ENCODE results near the gene NATD1. TPM values are rescaled to one million over a fixed set of nuclear protein-coding genes. Genes with fewer than 3 reads are reported as not detected.

NATD1 gene
- total and polyA plus RNA-seq, 2 experiments from 2014 or later = 2.1 to 8.1 TPM

DNA sequence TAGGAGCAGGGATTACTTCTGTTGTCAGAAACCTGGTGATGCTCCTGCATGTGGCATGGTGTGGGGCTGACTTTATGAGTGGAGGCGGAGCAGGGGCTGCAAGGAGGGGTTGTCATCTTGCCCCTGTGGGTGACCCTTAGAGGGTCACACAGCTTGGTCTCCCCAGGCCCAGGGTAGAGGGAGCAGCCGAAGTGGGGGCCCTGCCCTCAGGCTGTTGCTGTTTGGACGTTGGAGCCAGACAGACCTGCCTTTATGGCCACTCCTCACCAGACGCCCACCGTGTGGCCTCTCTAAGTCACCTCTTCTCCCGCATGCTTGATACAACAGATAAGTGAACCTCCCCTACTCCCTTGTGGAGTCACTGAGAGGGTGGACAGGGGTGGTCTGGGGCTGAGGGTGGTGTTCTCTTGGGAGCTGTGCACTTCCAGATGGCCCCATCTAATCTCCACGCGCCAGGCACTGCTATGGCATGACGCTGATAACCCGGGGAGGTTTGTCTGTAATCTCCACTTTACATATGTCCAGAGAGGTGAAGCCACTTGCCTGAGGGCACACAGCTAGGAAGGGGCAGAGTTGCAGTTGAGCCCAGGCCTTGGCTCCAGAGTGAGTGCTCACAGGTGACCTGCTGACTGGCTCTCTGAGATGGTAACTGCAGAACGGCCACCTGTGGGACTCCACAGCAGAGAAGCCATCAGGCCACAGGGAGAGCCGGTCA, 41.3 kb upstream of the NATD1 start:
- TF ChIP-seq JUNB (IDR thresholded peaks at IDR 0.05; ENCODE audit: unreplicated experiment) (no peak), CREB1 (CRISPR knock-in tag; IDR thresholded peaks at IDR 0.05; ENCODE audit: low read depth) (no peak), STAT1 (IDR thresholded peaks at IDR 0.05; ENCODE audit: unreplicated experiment) (no peak), POLR2AphosphoS5 (IDR thresholded peaks at IDR 0.05; ENCODE audit: low read depth) (no peak), NANOG (IDR thresholded peaks at IDR 0.05; ENCODE audit: borderline replicate concordance) (no peak), EZH2phosphoT487 (IDR thresholded peaks at IDR 0.05; ENCODE audit: unreplicated experiment) (no peak), ZNF114 (CRISPR knock-in tag; IDR thresholded peaks at IDR 0.05) (no peak), ZNF331 (CRISPR knock-in tag; IDR thresholded peaks at IDR 0.05; ENCODE audit: low read depth) (no peak), EZH2 (IDR thresholded peaks at IDR 0.05; ENCODE audit: low read depth, unreplicated experiment) (no peak)
- TF ChIP-seq, protein P1, sequence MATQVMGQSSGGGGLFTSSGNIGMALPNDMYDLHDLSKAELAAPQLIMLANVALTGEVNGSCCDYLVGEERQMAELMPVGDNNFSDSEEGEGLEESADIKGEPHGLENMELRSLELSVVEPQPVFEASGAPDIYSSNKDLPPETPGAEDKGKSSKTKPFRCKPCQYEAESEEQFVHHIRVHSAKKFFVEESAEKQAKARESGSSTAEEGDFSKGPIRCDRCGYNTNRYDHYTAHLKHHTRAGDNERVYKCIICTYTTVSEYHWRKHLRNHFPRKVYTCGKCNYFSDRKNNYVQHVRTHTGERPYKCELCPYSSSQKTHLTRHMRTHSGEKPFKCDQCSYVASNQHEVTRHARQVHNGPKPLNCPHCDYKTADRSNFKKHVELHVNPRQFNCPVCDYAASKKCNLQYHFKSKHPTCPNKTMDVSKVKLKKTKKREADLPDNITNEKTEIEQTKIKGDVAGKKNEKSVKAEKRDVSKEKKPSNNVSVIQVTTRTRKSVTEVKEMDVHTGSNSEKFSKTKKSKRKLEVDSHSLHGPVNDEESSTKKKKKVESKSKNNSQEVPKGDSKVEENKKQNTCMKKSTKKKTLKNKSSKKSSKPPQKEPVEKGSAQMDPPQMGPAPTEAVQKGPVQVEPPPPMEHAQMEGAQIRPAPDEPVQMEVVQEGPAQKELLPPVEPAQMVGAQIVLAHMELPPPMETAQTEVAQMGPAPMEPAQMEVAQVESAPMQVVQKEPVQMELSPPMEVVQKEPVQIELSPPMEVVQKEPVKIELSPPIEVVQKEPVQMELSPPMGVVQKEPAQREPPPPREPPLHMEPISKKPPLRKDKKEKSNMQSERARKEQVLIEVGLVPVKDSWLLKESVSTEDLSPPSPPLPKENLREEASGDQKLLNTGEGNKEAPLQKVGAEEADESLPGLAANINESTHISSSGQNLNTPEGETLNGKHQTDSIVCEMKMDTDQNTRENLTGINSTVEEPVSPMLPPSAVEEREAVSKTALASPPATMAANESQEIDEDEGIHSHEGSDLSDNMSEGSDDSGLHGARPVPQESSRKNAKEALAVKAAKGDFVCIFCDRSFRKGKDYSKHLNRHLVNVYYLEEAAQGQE (IDR thresholded peaks at IDR 0.05; ENCODE audit: unreplicated experiment) = no peak
- TF ChIP-seq, protein P2, sequence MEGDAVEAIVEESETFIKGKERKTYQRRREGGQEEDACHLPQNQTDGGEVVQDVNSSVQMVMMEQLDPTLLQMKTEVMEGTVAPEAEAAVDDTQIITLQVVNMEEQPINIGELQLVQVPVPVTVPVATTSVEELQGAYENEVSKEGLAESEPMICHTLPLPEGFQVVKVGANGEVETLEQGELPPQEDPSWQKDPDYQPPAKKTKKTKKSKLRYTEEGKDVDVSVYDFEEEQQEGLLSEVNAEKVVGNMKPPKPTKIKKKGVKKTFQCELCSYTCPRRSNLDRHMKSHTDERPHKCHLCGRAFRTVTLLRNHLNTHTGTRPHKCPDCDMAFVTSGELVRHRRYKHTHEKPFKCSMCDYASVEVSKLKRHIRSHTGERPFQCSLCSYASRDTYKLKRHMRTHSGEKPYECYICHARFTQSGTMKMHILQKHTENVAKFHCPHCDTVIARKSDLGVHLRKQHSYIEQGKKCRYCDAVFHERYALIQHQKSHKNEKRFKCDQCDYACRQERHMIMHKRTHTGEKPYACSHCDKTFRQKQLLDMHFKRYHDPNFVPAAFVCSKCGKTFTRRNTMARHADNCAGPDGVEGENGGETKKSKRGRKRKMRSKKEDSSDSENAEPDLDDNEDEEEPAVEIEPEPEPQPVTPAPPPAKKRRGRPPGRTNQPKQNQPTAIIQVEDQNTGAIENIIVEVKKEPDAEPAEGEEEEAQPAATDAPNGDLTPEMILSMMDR (conservative IDR thresholded peaks at IDR 0.05; ENCODE audit: low read depth in 2 of 2) = no peak
- TF ChIP-seq, protein P3, sequence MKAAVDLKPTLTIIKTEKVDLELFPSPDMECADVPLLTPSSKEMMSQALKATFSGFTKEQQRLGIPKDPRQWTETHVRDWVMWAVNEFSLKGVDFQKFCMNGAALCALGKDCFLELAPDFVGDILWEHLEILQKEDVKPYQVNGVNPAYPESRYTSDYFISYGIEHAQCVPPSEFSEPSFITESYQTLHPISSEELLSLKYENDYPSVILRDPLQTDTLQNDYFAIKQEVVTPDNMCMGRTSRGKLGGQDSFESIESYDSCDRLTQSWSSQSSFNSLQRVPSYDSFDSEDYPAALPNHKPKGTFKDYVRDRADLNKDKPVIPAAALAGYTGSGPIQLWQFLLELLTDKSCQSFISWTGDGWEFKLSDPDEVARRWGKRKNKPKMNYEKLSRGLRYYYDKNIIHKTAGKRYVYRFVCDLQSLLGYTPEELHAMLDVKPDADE (IDR thresholded peaks at IDR 0.05) = no peak
- TF ChIP-seq, protein P4, sequence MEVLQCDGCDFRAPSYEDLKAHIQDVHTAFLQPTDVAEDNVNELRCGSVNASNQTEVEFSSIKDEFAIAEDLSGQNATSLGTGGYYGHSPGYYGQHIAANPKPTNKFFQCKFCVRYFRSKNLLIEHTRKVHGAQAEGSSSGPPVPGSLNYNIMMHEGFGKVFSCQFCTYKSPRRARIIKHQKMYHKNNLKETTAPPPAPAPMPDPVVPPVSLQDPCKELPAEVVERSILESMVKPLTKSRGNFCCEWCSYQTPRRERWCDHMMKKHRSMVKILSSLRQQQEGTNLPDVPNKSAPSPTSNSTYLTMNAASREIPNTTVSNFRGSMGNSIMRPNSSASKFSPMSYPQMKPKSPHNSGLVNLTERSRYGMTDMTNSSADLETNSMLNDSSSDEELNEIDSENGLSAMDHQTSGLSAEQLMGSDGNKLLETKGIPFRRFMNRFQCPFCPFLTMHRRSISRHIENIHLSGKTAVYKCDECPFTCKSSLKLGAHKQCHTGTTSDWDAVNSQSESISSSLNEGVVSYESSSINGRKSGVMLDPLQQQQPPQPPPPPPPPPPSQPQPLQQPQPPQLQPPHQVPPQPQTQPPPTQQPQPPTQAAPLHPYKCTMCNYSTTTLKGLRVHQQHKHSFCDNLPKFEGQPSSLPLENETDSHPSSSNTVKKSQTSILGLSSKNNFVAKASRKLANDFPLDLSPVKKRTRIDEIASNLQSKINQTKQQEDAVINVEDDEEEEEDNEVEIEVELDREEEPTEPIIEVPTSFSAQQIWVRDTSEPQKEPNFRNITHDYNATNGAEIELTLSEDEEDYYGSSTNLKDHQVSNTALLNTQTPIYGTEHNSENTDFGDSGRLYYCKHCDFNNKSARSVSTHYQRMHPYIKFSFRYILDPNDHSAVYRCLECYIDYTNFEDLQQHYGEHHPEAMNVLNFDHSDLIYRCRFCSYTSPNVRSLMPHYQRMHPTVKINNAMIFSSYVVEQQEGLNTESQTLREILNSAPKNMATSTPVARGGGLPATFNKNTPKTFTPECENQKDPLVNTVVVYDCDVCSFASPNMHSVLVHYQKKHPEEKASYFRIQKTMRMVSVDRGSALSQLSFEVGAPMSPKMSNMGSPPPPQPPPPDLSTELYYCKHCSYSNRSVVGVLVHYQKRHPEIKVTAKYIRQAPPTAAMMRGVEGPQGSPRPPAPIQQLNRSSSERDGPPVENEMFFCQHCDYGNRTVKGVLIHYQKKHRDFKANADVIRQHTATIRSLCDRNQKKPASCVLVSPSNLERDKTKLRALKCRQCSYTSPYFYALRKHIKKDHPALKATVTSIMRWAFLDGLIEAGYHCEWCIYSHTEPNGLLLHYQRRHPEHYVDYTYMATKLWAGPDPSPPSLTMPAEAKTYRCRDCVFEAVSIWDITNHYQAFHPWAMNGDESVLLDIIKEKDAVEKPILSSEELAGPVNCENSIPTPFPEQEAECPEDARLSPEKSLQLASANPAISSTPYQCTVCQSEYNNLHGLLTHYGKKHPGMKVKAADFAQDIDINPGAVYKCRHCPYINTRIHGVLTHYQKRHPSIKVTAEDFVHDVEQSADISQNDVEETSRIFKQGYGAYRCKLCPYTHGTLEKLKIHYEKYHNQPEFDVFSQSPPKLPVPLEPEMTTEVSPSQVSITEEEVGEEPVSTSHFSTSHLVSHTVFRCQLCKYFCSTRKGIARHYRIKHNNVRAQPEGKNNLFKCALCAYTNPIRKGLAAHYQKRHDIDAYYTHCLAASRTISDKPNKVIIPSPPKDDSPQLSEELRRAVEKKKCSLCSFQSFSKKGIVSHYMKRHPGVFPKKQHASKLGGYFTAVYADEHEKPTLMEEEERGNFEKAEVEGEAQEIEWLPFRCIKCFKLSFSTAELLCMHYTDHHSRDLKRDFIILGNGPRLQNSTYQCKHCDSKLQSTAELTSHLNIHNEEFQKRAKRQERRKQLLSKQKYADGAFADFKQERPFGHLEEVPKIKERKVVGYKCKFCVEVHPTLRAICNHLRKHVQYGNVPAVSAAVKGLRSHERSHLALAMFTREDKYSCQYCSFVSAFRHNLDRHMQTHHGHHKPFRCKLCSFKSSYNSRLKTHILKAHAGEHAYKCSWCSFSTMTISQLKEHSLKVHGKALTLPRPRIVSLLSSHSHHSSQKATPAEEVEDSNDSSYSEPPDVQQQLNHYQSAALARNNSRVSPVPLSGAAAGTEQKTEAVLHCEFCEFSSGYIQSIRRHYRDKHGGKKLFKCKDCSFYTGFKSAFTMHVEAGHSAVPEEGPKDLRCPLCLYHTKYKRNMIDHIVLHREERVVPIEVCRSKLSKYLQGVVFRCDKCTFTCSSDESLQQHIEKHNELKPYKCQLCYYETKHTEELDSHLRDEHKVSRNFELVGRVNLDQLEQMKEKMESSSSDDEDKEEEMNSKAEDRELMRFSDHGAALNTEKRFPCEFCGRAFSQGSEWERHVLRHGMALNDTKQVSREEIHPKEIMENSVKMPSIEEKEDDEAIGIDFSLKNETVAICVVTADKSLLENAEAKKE (CRISPR knock-in tag; IDR thresholded peaks at IDR 0.05) = no peak
- Histone ChIP-seq H3K79me2 (replicated peaks; ENCODE audit: insufficient read depth) (peaks cover 22% of the 10 kb centered on the region), H3K27me3 (ENCODE audit: insufficient read depth) (no peaks in the 10 kb centered on the region), H3K4me1 (ENCODE audit: insufficient read depth) (no peaks in the 10 kb centered on the region), H4K20me1 (replicated peaks; ENCODE audit: insufficient read depth) (peaks cover 5% of the 10 kb centered on the region; the same call in 1 of the 2 replicates), H2AFZ (no peak overlapping the region), H3K4me3 (no peak overlapping the region), H3K4me2 (no peak overlapping the region), H3K36me3 (ENCODE audit: insufficient read depth) (no peaks in the 10 kb centered on the region; the same call in 1 of the 2 replicates), H3F3A (replicated peaks; ENCODE audit: low read depth) (no peaks in the 10 kb centered on the region), H3K27ac (ENCODE audit: low read depth) (no peak overlapping the region), H3K9me2 (ENCODE audit: insufficient read depth) (no peaks in the 10 kb centered on the region)
- DNase-seq (ENCODE audit: low spot score) = no peak
- ATAC-seq = no peak
- Mint-ChIP-seq H3K4me1 (no peaks in the 10 kb centered on the region), H3K27ac (no peak overlapping the region), H3K9me3 (peaks cover 83% of the 10 kb centered on the region), H3K36me3 (ENCODE audit: low read depth) (peaks cover 25% of the 10 kb centered on the region), H3K4me3 (no peak overlapping the region), H3K27me3 (ENCODE audit: insufficient read depth, low read depth, poor library complexity) (peaks cover 30% of the 10 kb centered on the region)

Data from GM23338 (cell line).